HG03045 (cell line): ENCODE data around the gene IL17RA.

Experiments used
- ATAC-seq: cut with Tn5 transposase; IDR thresholded peaks from one replicate; pipeline ENCODE4 v1.9.1; 2021; ENCODE audit warnings: mild to moderate bottlenecking, moderate library complexity; ENCODE audit not compliant: unreplicated experiment

IL17RA gene, protein sequence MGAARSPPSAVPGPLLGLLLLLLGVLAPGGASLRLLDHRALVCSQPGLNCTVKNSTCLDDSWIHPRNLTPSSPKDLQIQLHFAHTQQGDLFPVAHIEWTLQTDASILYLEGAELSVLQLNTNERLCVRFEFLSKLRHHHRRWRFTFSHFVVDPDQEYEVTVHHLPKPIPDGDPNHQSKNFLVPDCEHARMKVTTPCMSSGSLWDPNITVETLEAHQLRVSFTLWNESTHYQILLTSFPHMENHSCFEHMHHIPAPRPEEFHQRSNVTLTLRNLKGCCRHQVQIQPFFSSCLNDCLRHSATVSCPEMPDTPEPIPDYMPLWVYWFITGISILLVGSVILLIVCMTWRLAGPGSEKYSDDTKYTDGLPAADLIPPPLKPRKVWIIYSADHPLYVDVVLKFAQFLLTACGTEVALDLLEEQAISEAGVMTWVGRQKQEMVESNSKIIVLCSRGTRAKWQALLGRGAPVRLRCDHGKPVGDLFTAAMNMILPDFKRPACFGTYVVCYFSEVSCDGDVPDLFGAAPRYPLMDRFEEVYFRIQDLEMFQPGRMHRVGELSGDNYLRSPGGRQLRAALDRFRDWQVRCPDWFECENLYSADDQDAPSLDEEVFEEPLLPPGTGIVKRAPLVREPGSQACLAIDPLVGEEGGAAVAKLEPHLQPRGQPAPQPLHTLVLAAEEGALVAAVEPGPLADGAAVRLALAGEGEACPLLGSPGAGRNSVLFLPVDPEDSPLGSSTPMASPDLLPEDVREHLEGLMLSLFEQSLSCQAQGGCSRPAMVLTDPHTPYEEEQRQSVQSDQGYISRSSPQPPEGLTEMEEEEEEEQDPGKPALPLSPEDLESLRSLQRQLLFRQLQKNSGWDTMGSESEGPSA

DNA sequence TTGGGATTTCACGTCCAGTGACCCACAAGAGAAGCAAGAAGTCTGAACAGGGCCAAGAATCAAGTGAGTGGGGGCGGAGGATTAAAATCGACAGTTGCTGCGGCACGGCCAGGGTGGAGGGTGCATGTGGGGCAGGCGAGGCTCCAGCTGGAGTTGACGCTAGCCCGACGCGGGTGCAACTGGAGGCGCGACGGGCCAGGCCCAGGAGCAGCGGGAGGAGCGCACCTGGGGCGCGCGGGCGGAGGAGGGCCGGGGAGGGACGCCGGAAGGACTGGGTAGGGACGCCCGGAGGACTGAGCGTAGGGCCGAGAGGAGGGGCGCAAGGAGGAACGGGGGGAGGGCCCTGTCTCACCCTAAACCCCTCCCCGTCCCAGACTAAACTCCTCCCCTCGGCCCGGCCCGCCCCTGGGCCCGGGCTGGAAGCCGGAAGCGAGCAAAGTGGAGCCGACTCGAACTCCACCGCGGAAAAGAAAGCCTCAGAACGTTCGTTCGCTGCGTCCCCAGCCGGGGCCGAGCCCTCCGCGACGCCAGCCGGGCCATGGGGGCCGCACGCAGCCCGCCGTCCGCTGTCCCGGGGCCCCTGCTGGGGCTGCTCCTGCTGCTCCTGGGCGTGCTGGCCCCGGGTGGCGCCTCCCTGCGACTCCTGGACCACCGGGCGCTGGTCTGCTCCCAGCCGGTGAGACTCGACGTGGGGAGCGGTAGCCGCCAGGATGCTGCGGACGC is at the start of gene IL17RA:
IL17RA (plus strand) TSS at position 447 of the 723 bp plus-strand sequence; CDS start at position 539, 92 bp downstream.
- ATAC-seq = peak; percentile 91

DNA sequence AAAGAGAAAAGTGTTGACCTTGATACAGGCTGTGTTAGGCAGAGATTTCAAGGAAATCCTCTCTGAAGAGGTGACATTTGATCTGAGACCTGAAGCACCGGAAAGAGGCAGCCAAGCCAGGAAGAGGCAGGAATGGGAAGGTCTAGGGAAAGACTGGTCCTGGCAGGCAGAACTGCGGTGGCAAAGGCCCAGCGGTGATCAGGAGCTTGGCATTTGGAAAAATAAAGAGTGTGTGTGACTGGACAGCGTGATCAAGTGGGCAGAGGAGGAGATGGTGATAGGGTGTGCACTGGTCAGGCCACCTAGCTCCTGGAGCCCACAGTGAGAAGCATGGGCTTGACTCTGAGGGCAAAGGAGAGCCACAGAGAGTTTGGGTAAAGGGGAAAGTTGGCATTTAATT is 49.6 kb upstream of the IL17RA start:
- no peak for ATAC-seq

- peak; percentile 33 for ATAC-seq
These were observed 48.6 kb upstream of the IL17RA start for GRCh38 chr22:17035976-17036841.

DNA sequence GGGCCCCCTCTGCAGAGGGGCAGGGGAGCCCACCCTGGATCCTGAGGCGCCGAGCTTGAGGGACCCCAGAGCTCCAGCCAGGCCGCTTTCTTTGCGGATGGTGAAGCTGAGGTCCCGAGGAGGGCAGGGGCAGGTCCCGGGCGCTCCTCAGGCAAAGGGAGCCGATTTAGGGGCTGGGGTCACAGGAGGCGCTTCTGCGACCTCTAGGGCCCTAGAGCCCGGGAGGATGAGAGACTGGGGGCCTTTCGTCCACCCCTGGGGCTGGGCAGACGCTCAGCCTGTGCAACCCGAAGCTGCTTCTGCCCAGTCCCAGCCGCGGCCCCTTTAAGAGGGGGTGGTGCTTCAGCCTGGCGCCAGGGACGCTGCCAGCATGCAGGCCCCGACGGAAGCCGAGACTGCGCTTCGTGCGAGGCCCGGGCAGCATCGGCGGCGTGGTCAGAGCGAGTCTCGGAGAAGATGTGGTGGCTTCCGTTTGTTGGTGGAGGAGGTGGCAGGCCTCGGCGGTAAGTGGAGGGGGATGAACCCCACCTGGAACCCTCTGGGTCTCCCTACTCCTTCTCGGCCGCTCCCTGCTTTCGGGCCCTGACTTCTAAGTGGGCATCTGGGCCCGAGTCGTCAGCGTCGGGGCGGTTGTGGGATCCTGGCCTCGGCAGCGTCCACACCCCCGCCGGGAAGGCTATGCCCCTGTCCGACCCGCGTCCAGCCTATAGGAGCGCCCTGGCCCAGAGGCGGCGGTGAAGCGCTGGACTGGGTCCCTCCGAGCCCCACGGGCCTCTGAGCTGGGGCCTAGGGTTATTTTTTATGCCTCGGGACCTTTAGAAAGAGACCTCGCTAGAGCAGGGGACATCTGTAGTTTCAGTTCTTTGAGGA is 47.7 kb upstream of the IL17RA start:
- ATAC-seq = peak; percentile 73

DNA sequence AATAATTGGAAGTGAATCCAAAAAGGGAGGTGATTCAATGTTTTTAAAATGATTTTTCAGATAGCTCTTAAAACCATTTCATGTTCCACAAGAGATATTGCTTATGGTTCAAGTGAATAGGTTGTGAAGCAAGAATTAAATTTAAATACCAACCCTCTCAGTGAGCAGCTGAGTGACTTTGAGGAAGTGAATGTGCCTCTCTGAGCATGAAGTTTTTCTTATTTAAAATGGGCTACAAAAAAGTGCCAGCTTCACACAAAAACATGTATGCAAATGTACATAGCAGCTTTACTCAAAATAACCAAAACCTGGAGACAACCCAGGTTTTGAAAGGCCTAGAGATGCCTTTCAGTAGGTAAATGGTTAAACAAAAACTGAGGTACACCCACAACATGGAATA is 41.3 kb upstream of the IL17RA start:
- no peak for ATAC-seq

DNA sequence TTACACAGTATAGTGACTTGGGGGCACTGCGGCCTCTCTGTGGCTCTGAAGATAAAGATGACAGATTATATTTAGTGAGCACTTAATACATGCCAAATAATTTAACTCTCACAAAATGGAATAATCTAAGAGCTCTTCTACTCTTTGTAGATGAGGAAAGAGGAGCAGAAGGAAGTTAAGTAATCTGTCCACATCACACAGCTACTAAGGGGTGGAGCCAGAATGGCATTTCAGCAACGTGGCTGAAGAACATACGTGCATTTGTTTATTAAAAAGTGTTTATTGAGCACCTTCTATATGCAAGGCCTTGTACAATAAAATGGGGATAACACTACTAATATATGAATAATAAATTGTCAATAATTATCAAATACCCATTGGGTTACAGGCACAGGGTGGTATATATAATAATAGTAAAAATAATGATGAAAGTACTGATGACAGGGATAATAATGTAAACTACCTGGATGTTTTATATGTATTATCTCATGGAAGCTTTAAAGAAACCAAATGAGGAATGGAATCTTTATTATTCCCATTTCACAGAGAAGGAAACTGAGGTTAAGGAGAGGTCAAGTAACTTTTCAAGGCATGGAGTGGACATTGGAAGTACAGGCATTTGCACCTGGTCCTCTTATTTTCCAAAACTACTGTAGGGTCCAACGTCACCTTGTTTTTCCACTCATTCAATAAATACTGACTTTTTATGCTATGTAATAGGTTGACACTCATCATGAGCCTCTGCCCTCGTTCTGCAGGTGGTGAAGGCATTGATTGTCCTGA is 38.0 kb upstream of the IL17RA start:
- no peak for ATAC-seq

DNA sequence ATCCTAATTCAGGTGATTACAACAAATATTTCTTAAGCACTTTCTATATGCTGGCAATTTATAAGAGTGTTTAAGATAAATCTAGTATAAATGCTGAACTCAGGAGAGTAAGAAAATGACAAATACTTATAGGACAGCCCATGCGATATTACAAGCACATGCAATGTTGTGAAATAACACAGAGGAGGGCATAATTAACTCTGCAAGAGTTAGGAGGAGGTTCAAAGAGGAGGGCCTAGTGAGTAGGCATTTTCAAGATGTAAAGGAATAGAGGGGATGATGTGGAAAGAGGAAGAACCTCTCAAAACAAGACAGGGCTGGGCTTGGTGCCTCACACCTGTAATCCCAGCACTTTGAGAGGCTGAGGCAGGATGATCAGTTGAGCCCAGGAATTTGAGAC is 37.1 kb upstream of the IL17RA start:
- ATAC-seq = no peak

DNA sequence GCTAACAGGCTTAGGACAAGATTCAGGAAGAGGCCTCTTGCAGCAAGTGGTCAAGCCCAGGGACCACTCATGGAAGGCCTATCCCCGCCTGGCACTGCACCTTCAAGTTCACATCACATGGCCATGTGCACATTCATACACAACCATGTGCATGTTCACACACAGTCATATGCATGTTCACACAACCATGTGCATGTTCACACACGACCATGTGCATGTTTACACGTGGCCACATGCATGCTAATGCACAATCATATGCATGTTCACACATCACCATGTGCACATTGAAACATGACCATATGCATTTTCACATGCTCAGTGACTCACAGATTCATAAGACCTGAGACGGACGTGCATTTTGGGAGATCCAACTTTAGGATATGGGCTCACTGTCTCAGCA is 28.7 kb upstream of the IL17RA start:
- no peak for ATAC-seq

- no peak for ATAC-seq
These were observed 28.0 kb upstream of the IL17RA start for GRCh38 chr22:17056807-17057206.

DNA sequence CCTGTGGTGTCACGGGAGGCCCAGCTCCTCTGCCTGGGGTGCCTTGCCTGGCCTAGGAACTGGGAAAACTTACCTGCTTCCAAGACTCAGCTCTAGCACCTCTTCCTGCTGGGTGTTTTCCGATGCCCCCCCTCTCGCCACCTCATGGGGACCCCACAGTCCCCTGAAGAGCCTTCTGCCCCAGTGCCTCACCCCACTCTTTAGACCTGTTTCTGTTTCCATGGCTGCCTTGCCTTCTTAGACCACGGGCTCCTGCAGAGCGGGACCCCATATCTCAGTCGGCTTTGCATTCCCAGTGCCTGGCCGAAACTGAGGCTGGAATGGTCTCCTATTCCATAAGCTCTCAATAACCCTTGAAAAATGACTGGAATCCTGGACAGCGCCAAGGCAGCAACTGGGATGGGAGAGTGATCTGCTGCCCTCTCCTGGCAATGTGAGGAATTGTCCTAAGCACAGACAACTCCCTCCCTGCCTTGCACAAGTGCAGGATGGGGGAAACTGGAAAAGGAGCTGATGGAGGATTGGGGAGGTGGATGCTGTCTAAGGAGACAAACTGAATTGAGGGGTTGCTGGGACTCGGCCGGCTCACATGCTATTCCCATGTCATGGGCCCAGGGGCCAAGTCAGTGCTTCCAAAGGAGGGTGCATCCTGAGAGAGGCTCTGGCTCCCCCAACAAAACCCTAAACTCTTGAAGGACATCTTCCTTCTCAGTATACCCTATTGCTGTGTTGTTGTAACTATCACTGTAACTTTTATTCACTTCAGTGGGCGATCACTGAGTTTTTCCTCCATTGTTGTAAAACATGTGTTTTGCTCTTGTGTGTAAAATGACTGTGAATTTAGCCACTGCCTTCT is 26.6 kb upstream of the IL17RA start:
- ATAC-seq = no peak

DNA sequence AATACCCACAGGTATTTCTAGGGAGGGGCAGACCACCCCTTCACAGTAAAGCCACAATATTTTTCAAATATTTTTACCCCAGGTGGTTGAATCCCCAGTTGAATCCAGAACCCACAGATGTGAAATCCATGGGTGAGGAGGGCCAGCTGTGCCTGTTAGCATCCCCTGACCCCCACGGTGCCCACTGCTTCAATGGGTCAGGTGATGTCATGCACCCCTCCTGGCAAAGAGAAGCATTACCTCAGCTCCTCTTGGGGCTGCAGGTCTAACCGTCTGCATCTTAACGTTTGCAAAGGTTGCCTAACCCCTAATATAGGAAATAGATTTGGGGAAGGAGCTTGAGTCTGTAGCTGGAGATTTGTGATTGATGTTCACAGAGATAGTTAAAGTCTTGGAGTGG is 24.7 kb upstream of the IL17RA start:
- no peak for ATAC-seq

DNA sequence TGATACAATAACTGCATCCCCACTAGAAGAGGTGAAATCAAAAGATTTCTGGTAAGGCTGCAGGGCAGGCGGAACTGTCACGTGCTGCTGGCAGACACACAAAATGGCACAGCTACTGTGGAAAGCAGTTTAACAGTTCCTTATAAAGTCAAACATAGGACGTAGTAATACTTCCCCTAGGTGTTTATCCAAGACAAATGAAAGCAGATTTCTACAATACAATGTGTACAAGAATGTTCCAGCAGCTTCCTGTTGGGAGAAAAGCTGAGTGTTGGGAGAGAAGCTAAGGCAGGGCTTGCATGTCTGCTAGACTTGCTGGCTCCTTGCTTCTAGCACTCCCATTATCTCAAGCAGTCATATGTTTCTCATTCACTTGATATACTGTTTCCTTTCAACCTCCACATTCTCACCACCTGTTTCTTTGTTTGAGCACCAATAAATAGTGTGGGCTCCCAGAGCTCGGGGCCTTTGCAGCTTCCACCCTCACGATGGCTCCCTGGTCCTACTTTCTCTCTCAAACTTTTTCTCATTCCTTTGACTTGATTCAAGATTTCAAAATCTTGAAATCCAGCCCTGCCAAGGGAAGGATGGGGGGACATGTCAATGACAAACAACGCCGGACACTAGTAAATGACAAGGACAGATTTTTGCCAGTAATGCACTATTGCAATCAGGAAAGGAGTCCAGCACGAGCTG is 21.2 kb upstream of the IL17RA start:
- ATAC-seq = no peak

- no peak for ATAC-seq
These were observed 20.2 kb upstream of the IL17RA start for GRCh38 chr22:17064498-17065100.

DNA sequence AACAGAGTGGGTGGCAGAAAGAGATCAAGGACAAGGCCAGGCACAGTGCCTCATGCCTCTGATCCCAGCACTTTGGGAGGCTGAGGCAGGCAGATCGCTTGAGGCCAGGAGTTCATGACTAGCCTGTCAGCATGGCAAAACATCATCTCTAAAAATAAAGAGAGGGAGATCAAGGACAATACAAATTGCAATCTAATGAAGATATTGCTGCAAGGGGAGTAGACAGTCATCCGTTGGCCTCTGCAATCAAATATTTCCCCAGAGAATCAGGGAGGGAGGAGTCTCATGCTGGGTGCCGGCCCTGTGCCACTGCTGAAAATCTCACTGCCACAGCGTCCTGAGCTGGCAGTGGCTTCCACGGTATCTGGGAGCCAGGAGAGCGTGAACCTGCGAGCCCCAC is 19.4 kb upstream of the IL17RA start:
- ATAC-seq = no peak

DNA sequence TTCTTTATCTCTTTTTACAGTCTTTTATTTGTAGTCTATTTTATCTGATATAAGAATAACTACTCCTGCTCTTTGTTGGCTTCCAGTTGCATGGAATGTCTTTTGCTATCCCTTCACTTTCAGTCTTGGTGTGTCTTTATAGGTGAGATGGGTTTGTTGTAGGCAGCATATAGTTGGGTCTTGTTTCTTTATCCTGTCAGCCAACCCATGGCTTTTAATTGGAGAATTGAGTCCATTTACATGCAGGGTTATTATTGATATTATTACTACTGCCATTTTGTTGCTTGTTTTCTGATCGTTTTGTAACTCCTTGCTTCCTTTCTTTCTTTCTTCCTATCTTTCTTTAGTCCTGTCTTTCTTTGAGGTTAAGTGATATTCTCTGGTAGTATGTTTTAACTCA is 11.9 kb upstream of the IL17RA start:
- no peak for ATAC-seq

DNA sequence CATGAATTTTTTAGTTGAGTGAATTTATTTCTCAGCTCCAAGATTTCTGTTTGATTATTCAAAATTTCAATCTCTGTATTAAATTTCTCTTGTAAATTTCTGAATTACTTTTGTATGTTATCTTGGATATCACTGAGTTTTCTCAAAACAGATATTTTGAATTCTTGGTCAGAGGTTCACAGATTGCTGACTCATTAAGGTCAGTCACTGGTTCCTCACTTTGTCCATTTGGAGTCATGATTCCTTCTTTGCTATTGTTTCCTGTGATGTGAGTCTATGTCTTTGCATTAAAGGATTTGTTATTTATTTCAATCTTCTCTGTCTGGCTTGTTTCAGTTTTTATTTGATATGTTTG is 10.2 kb upstream of the IL17RA start:
- ATAC-seq = no peak

GRCh38 chr22:17077255-17077654 is 7.5 kb upstream of the IL17RA start:
- ATAC-seq = no peak
